ENCODE data around the gene HSF5.

HSF5 gene

GRCh38 chr17:58411408-58411894 is 76.8 kb downstream of the HSF5 start:
- Histone ChIP-seq H3K79me2 (ENCODE audit: insufficient read depth, low read length) (no peaks in the 10 kb centered on the region), H3K4me1 (ENCODE audit: insufficient read depth, low read length) (no peaks in the 10 kb centered on the region), H3K9me3 (ENCODE audit: insufficient read depth, low read length, severe bottlenecking) (no peaks in the 10 kb centered on the region), H3K4me2 (ENCODE audit: insufficient read depth, low read length) (no peak overlapping the region), H3K27ac (ENCODE audit: low read length) (no peak overlapping the region), H3K9ac (ENCODE audit: low read depth, low read length) (no peak overlapping the region), H3K27me3 (ENCODE audit: insufficient read depth, low read length, poor library complexity) (peaks cover 45% of the 10 kb centered on the region), H2AFZ (ENCODE audit: low read depth, low read length) (no peak overlapping the region), H3K4me3 (ENCODE audit: low read depth in 1 of 2, low read length in 2 of 2) (no peak overlapping the region), H3K36me3 (ENCODE audit: insufficient read depth, low read length) (no peaks in the 10 kb centered on the region), H4K20me1 (ENCODE audit: insufficient read depth, low read length) (no peaks in the 10 kb centered on the region)
- no peak for TF ChIP-seq CTCF (IDR thresholded peaks at IDR 0.05; ENCODE audit: borderline replicate concordance, extremely low read depth, low read length, poor library complexity, severe bottlenecking)
- no peak for TF ChIP-seq EZH2 (IDR thresholded peaks at IDR 0.05; ENCODE audit: borderline replicate concordance, low read depth, low read length, severe bottlenecking)
- ATAC-seq (ENCODE audit: insufficient read depth, low read depth) (no peak), DNase-seq (no peak)

GRCh38 chr17:58410714-58411407 is 77.3 kb downstream of the HSF5 start:
- no peaks in the 10 kb centered on the region for H3K36me3 ChIP-seq (ENCODE audit: insufficient read depth, low read length)
- no peak for TF ChIP-seq CTCF (IDR thresholded peaks at IDR 0.05; ENCODE audit: borderline replicate concordance, extremely low read depth, low read length, poor library complexity, severe bottlenecking)
- TF ChIP-seq EZH2 (IDR thresholded peaks at IDR 0.05; ENCODE audit: borderline replicate concordance, low read depth, low read length, severe bottlenecking): no peak
- ATAC-seq (ENCODE audit: insufficient read depth, low read depth) (no peak), DNase-seq (no peak)
- no peak overlapping the region for H3K4me3 ChIP-seq (ENCODE audit: low read depth in 1 of 2, low read length in 2 of 2)
- H3K79me2 ChIP-seq (ENCODE audit: insufficient read depth, low read length): no peaks in the 10 kb centered on the region
- no peaks in the 10 kb centered on the region for H3K9me3 ChIP-seq (ENCODE audit: insufficient read depth, low read length, severe bottlenecking)
- no peaks in the 10 kb centered on the region for H3K4me1 ChIP-seq (ENCODE audit: insufficient read depth, low read length)
- H2AFZ ChIP-seq (ENCODE audit: low read depth, low read length): no peak overlapping the region
- no peak overlapping the region for H3K9ac ChIP-seq (ENCODE audit: low read depth, low read length)
- H3K27ac ChIP-seq (ENCODE audit: low read length): no peak overlapping the region
- no peaks in the 10 kb centered on the region for H4K20me1 ChIP-seq (ENCODE audit: insufficient read depth, low read length)
- peaks cover 45% of the 10 kb centered on the region for H3K27me3 ChIP-seq (ENCODE audit: insufficient read depth, low read length, poor library complexity)
- no peak overlapping the region for H3K4me2 ChIP-seq (ENCODE audit: insufficient read depth, low read length)

GRCh38 chr17:58409432-58409831 is 78.8 kb downstream of the HSF5 start:
- H3K9ac ChIP-seq (ENCODE audit: low read depth, low read length): no peak overlapping the region
- TF ChIP-seq EZH2 (IDR thresholded peaks at IDR 0.05; ENCODE audit: borderline replicate concordance, low read depth, low read length, severe bottlenecking): no peak
- no peak overlapping the region for H3K4me2 ChIP-seq (ENCODE audit: insufficient read depth, low read length)
- H2AFZ ChIP-seq (ENCODE audit: low read depth, low read length): no peak overlapping the region
- no peak overlapping the region for H3K27ac ChIP-seq (ENCODE audit: low read length)
- ATAC-seq (ENCODE audit: insufficient read depth, low read depth) (no peak), DNase-seq (no peak)
- no peak overlapping the region for H3K4me3 ChIP-seq (ENCODE audit: low read depth in 1 of 2, low read length in 2 of 2)
- no peaks in the 10 kb centered on the region for H3K36me3 ChIP-seq (ENCODE audit: insufficient read depth, low read length)
- no peaks in the 10 kb centered on the region for H4K20me1 ChIP-seq (ENCODE audit: insufficient read depth, low read length)
- H3K9me3 ChIP-seq (ENCODE audit: insufficient read depth, low read length, severe bottlenecking): no peaks in the 10 kb centered on the region
- no peaks in the 10 kb centered on the region for H3K79me2 ChIP-seq (ENCODE audit: insufficient read depth, low read length)
- H3K4me1 ChIP-seq (ENCODE audit: insufficient read depth, low read length): no peaks in the 10 kb centered on the region
- H3K27me3 ChIP-seq (ENCODE audit: insufficient read depth, low read length, poor library complexity): peaks cover 40% of the 10 kb centered on the region

- Histone ChIP-seq H3K4me3 (ENCODE audit: low read depth in 1 of 2, low read length in 2 of 2) (no peak overlapping the region), H3K4me2 (ENCODE audit: insufficient read depth, low read length) (no peak overlapping the region), H4K20me1 (ENCODE audit: insufficient read depth, low read length) (no peaks in the 10 kb centered on the region), H2AFZ (ENCODE audit: low read depth, low read length) (no peak overlapping the region), H3K9ac (ENCODE audit: low read depth, low read length) (no peak overlapping the region), H3K36me3 (ENCODE audit: insufficient read depth, low read length) (no peaks in the 10 kb centered on the region), H3K4me1 (ENCODE audit: insufficient read depth, low read length) (peaks cover 7% of the 10 kb centered on the region; the same call in 1 of the 2 replicates), H3K9me3 (ENCODE audit: insufficient read depth, low read length, severe bottlenecking) (no peaks in the 10 kb centered on the region), H3K79me2 (ENCODE audit: insufficient read depth, low read length) (no peaks in the 10 kb centered on the region), H3K27ac (ENCODE audit: low read length) (no peak overlapping the region), H3K27me3 (ENCODE audit: insufficient read depth, low read length, poor library complexity) (peaks cover 28% of the 10 kb centered on the region)
- TF ChIP-seq CTCF (IDR thresholded peaks at IDR 0.05; ENCODE audit: borderline replicate concordance, extremely low read depth, low read length, poor library complexity, severe bottlenecking): no peak
- no peak for TF ChIP-seq EZH2 (IDR thresholded peaks at IDR 0.05; ENCODE audit: borderline replicate concordance, low read depth, low read length, severe bottlenecking)
- ATAC-seq (ENCODE audit: insufficient read depth, low read depth): no peak
- DNase-seq: no peak
Measured at GRCh38 chr17:58403311-58403710, 84.9 kb downstream of the HSF5 start.

All from DND-41 (cell line).